ENCODE measurements around the gene PRR15L. TPM values are rescaled to one million over a fixed set of nuclear protein-coding genes. Genes with fewer than 3 reads are reported as not detected.

PRR15L gene
- total RNA-seq, 1 donor from 2014 or later: 2.2 TPM

DNA sequence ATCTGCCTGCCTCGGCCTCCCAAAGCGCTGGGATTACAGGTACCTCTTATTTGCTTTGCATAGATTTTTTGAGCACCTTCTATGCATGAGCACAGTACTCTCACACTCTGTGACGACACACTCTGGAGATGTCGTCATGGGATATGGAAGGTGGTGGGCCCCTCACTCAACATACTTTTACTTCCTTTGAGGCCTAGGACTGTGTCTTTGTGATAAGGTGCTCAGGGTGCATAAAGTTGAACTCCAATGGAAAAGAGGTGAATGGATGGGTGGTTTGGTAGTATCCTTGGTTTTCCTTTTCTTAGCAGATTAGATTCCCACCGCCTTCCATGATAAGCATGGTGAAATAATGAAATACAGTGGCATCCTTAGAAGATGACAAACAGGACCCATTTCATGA lies 7.2 kb upstream of the PRR15L start:
- H3K27ac ChIP-seq: no peak overlapping the region
- intact Hi-C loops (cut with DNase I): no loop called here
- no peaks in the 10 kb centered on the region for H3K9me3 ChIP-seq
- H3K4me3 ChIP-seq: no peak overlapping the region
- no peaks in the 10 kb centered on the region for H3K36me3 ChIP-seq
- peaks cover 28% of the 10 kb centered on the region for H3K4me1 ChIP-seq
- no peak for DNase-seq (ENCODE audit: extremely low spot score in 2 of 2)
- H3K27me3 ChIP-seq: no peaks in the 10 kb centered on the region
- TF ChIP-seq POLR2A (IDR thresholded peaks at IDR 0.05) (no peak), POLR2AphosphoS5 (IDR thresholded peaks at IDR 0.05; ENCODE audit: insufficient read depth in 1 of 2, low read depth in 1 of 2) (no peak)
- TF ChIP-seq, protein P1, sequence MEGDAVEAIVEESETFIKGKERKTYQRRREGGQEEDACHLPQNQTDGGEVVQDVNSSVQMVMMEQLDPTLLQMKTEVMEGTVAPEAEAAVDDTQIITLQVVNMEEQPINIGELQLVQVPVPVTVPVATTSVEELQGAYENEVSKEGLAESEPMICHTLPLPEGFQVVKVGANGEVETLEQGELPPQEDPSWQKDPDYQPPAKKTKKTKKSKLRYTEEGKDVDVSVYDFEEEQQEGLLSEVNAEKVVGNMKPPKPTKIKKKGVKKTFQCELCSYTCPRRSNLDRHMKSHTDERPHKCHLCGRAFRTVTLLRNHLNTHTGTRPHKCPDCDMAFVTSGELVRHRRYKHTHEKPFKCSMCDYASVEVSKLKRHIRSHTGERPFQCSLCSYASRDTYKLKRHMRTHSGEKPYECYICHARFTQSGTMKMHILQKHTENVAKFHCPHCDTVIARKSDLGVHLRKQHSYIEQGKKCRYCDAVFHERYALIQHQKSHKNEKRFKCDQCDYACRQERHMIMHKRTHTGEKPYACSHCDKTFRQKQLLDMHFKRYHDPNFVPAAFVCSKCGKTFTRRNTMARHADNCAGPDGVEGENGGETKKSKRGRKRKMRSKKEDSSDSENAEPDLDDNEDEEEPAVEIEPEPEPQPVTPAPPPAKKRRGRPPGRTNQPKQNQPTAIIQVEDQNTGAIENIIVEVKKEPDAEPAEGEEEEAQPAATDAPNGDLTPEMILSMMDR (IDR thresholded peaks at IDR 0.05): no peak

DNA sequence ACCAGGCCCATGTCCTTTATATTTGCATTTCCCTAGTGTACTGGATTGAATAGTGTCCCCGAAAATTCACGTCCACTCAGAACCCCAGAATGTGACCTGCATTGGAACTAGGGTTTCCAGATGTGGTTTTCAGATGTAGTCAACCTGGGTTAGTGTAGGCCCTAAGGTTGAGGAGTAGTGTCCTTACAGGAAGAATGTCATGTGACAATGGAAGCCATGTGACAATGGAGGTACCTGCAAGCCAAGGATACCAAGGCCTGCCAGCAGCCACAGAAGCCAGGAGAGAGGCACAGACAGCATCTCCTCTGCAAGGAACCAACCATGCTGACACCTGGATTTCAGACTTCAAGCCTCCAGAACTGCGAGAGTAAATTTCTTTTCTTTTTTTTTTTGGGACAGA lies 5.2 kb upstream of the PRR15L start:
- Histone ChIP-seq H3K27ac (no peak overlapping the region), H3K27me3 (no peaks in the 10 kb centered on the region), H3K36me3 (no peaks in the 10 kb centered on the region), H3K9me3 (no peaks in the 10 kb centered on the region), H3K4me3 (no peak overlapping the region), H3K4me1 (peaks cover 25% of the 10 kb centered on the region)
- no peak for DNase-seq (ENCODE audit: extremely low spot score in 2 of 2)
- intact Hi-C loops (cut with DNase I): no loop called here
- TF ChIP-seq POLR2A (IDR thresholded peaks at IDR 0.05) (no peak), POLR2AphosphoS5 (IDR thresholded peaks at IDR 0.05; ENCODE audit: insufficient read depth in 1 of 2, low read depth in 1 of 2) (no peak)
- TF ChIP-seq, protein P1 (IDR thresholded peaks at IDR 0.05): no peak

DNA sequence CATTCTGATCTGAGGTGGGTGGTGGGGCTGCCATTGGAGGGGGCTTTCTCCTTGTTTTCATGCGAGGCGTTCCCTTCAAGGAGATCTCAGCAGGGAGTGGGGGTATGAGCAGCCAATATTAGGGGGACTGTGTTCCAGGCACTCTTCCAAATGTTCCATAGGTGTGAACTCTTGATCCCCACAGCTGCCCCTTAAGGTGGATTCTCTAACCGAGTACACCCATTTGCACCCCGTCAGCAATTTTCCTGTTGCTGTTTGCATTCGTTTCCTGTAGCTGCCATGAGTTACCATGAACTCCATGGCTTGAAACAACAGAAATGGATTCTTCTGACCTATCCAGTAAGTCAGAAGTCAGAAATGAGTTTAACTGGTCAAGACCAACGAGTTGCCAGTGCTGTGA lies 3.7 kb upstream of the PRR15L start:
- intact Hi-C loops (cut with DNase I): no loop called here
- Histone ChIP-seq H3K9me3 (no peaks in the 10 kb centered on the region), H3K27me3 (no peaks in the 10 kb centered on the region), H3K4me1 (peaks cover 22% of the 10 kb centered on the region), H3K36me3 (no peaks in the 10 kb centered on the region), H3K4me3 (no peak overlapping the region), H3K27ac (no peak overlapping the region)
- DNase-seq (ENCODE audit: extremely low spot score in 2 of 2): no peak
- TF ChIP-seq, protein P1 (IDR thresholded peaks at IDR 0.05): no peak
- no peak for TF ChIP-seq POLR2A (IDR thresholded peaks at IDR 0.05)
- no peak for TF ChIP-seq POLR2AphosphoS5 (IDR thresholded peaks at IDR 0.05; ENCODE audit: insufficient read depth in 1 of 2, low read depth in 1 of 2)

DNA sequence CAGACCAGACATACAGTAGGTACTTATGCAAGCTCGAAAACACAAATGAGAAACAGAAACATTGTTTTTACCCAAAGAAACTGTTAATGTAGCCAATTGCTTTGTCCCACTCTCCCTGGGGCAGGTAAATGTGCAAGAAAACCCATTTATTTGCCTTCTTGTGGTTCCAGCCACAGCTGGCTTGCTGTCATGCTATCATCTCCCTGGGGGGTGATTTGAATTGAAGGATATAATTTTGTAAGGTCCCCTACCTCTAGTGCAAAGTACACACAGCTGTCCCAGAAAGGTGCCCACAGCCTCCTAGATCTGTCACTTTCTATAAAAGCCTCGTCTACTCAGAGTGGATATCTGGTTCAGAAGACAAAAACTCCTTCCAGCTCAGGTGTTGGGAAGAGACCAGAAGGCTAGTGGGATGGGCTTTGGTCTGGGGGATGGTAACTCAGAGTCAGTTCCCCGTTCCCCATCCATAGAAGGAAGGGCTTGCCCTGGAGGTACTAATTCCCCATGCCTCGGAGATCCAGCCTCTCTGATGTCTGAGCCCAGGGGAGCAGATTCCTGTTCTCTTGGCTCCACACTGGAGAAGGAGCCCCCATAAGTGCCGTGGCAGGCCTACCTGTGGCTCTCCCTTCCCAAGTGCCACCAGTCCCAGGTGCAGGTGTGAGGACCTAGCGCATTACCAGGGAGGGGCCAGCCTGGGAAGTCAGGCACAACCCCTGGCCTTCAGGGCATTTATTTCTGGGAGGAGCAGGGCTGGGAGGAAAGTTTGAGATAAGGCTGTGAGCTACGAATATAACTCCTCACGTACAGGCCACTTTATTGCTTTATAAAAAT lies 2.4 kb upstream of the PRR15L start:
- no peaks in the 10 kb centered on the region for H3K27me3 ChIP-seq
- intact Hi-C loops (cut with DNase I): no loop called here
- no peaks in the 10 kb centered on the region for H3K36me3 ChIP-seq
- TF ChIP-seq POLR2A (IDR thresholded peaks at IDR 0.05) (no peak), POLR2AphosphoS5 (IDR thresholded peaks at IDR 0.05; ENCODE audit: insufficient read depth in 1 of 2, low read depth in 1 of 2) (no peak)
- TF ChIP-seq, protein P1 (IDR thresholded peaks at IDR 0.05): no peak
- H3K4me3 ChIP-seq: no peak overlapping the region
- H3K9me3 ChIP-seq: no peaks in the 10 kb centered on the region
- no peak for DNase-seq (ENCODE audit: extremely low spot score in 2 of 2)
- H3K27ac ChIP-seq: no peak overlapping the region
- H3K4me1 ChIP-seq: peaks cover 12% of the 10 kb centered on the region
